GM12878 (cell line): ENCODE measurements around the gene HTR3E. TPM values are rescaled to one million over a fixed set of nuclear protein-coding genes. Genes with fewer than 3 reads are reported as not detected.

Experiments
- ATAC-seq: fragments of 200-7000 bp; cut with Tn5 transposase; 3 replicates; pipeline ENCODE4 v1.9.1; 2020; ENCODE audit warnings: mild to moderate bottlenecking, moderate library complexity
- Bru-seq: library from RNA; stranded (reverse); fragments of 400-500 nt; gene quantifications from one replicate; lab custom pipeline; 2021; lab: Mats Ljungman, UMichigan
- BruChase-seq, 2 experiments: library from RNA; stranded (reverse); fragments of 400-500 nt; gene quantifications; one replicate each; lab custom pipeline; 2021; lab: Mats Ljungman, UMichigan
- BruUV-seq: library from RNA; stranded (reverse); fragments of 400-500 nt; replicated peaks from 2 replicates; lab custom pipeline; 2021; lab: Mats Ljungman, UMichigan
- CTCF ChIA-PET: fragments of 300-600 bp; sonication (Branson Sonifier 250); formaldehyde crosslinking; extraction: SDS; loops from one replicate; lab custom pipeline; 2021; ENCODE audit warnings: inconsistent platforms; lab: Yijun Ruan, JAX
- POLR2A ChIA-PET: fragments of 350-600 bp; formaldehyde crosslinking; extraction: SDS; loops from one replicate; lab custom pipeline; 2021; ENCODE audit warnings: inconsistent platforms; lab: Charles Lee
- RAD21 ChIA-PET: fragments of 300-600 bp; sonication (Branson Sonifier 250); formaldehyde crosslinking; loops from one replicate; lab custom pipeline; 2023; ENCODE audit warnings: antibody characterized with exemption; ENCODE audit not compliant: unreplicated experiment; lab: Charles Lee
- SMC1A ChIA-PET: fragments of 300-600 bp; sonication (Branson Sonifier 250); formaldehyde crosslinking; loops from one replicate; lab custom pipeline; 2023; ENCODE audit not compliant: unreplicated experiment, uncharacterized antibody; lab: Charles Lee
- DNase-seq: peaks from one replicate; pipeline ENCODE4 v3.0.0-alpha.2; 2011; ENCODE audit warnings: low read depth, low spot score
- FAIRE-seq: peaks from 3 replicates; lab custom pipeline; 2011; peaks lifted over from hg19 to GRCh38; lab: Jason Lieb, UNC
- H2AFZ ChIP-seq: 2 replicates; pipeline ENCODE4 v1.6.0; 2011; ENCODE audit warnings: low read depth, low read length, control low read depth; ENCODE audit not compliant: control insufficient read depth
- H3K27ac ChIP-seq: 2 replicates; pipeline ENCODE4 v1.5.1; 2011; ENCODE audit warnings: control low read depth; ENCODE audit not compliant: control insufficient read depth, insufficient read depth
- H3K27me3 ChIP-seq, 2 experiments: replicated peaks in 1 of 2; 2 replicates each; pipeline versions ENCODE4 v1.6.0 to v1.6.1; 2011; ENCODE audit warnings: low read length in 1 of 2; ENCODE audit not compliant: control insufficient read depth in 2 of 2, insufficient read depth in 2 of 2
- H3K36me3 ChIP-seq, 2 experiments: 2 replicates each; pipeline ENCODE4 v1.5.1; 2011; ENCODE audit warnings: low read length in 1 of 2; ENCODE audit not compliant: control insufficient read depth in 2 of 2, insufficient read depth in 2 of 2
- H3K4me1 ChIP-seq: 2 replicates; pipeline ENCODE4 v1.6.1; 2011; ENCODE audit warnings: mild to moderate bottlenecking, low read length, moderate library complexity, mixed read lengths; ENCODE audit not compliant: control insufficient read depth, insufficient read depth
- H3K4me2 ChIP-seq: 2 replicates; pipeline ENCODE4 v1.6.0; 2011; ENCODE audit warnings: control low read depth; ENCODE audit not compliant: control insufficient read depth, insufficient read depth
- H3K4me3 ChIP-seq: fragments of 200-600 bp; sonication (generic); 2 replicates; pipeline ENCODE4 v1.5.1; 2016
- H3K79me2 ChIP-seq: 2 replicates; pipeline ENCODE4 v1.6.0; 2011; ENCODE audit warnings: low read length; ENCODE audit not compliant: control insufficient read depth, insufficient read depth
- H3K9ac ChIP-seq: 2 replicates; pipeline ENCODE4 v1.8.0; 2011; ENCODE audit warnings: low read length, control low read depth, mixed read lengths; ENCODE audit not compliant: control insufficient read depth, insufficient read depth
- H3K9me3 ChIP-seq: replicated peaks from 3 replicates; pipeline ENCODE4 v1.5.1; 2011; ENCODE audit warnings: mild to moderate bottlenecking, low read length; ENCODE audit not compliant: control insufficient read depth, insufficient read depth
- H4K20me1 ChIP-seq: 2 replicates; pipeline ENCODE4 v1.6.0; 2011; ENCODE audit not compliant: control insufficient read depth, insufficient read depth
- PAX8 ChIP-seq: fragments of 450-650 bp; IDR thresholded peaks from 2 replicates; pipeline ENCODE4 v1.6.1; 2017; ENCODE audit warnings: mild to moderate bottlenecking, moderate library complexity
- RCOR1 ChIP-seq: conservative IDR thresholded peaks from 2 replicates; pipeline ENCODE4 v1.6.1; 2012; ENCODE audit warnings: low read depth, low read length, improper control_type of control experiment
- SMC3 ChIP-seq: IDR thresholded peaks from 2 replicates; pipeline ENCODE4 v1.6.1; 2011; ENCODE audit warnings: low read length, improper control_type of control experiment, borderline replicate concordance
- SPI1 ChIP-seq: IDR thresholded peaks from 2 replicates; pipeline ENCODE4 v1.6.1; 2011; ENCODE audit warnings: low read depth, mild to moderate bottlenecking, low read length, moderate library complexity, borderline replicate concordance; ENCODE audit not compliant: insufficient read depth
- WGBS: methylation state at CpG from one replicate; pipeline ENCODE4 v1.1.6; 2016; ENCODE audit warnings: low lambda C conversion rate; ENCODE audit not compliant: insufficient replicate concordance, insufficient coverage; ENCODE audit errors: missing lambda C conversion rate; 5-methylcytosine and 5-hydroxymethylcytosine counted together
- in situ Hi-C: fragments of 300-500 bp; cut with MboI; formaldehyde crosslinking; loops from 9 replicates; pipeline ENCODE4 v1.14.3; 2018; ENCODE audit warnings: mixed read lengths
- intact Hi-C: fragments of 100-400 bp; cut with micrococcal nuclease; formaldehyde crosslinking; loops from one replicate; pipeline ENCODE4 v1.14.2; 2022; ENCODE audit not compliant: unreplicated experiment
- long read RNA-seq, 2 experiments: library from polyadenylated mRNA; unstranded; transcript quantifications; one replicate each; pipeline ENCODE4 v2.0.0, GENCODE V29; 2019 to 2020
- polyA minus RNA-seq, 3 experiments: library from RNA; depleted of rRNA, polyadenylated mRNA; stranded (reverse); fragments of >200 nt; gene quantifications; 2 replicates each; pipeline ENCODE4 v1.2.3, GENCODE V29; 2011
- polyA plus RNA-seq, 11 experiments: library from polyadenylated mRNA; depleted of rRNA in 4 of 11; unstranded in 6 of 11; stranded (reverse) in 5 of 11; fragments of >200 nt; fragmentation: Nextera tagmentation in 4 of 11; fragmentation: Illumina TruSeq in 1 of 11; extraction: Ambion mirVana in 4 of 11; extraction: Trizol in 1 of 11; gene quantifications; 1 replicate in 1 of 11; 2 replicates in 10 of 11; pipeline versions ENCODE4 v1.2.1 to v1.2.3, GENCODE V29; 2011 to 2016; ENCODE audit warnings: inconsistent platforms in 2 of 11, missing spikeins in 2 of 11, low read depth in 1 of 11
- total RNA-seq, 4 experiments: library from RNA; depleted of rRNA in 3 of 4; stranded (reverse); fragments of >200 nt in 3 of 4; fragmentation: Illumina TruSeq in 1 of 4; extraction: Trizol in 1 of 4; gene quantifications; 2 replicates each; pipeline versions ENCODE4 v1.2.1 to v1.2.3, GENCODE V29; 2013 to 2021

Gene HTR3E, protein sequence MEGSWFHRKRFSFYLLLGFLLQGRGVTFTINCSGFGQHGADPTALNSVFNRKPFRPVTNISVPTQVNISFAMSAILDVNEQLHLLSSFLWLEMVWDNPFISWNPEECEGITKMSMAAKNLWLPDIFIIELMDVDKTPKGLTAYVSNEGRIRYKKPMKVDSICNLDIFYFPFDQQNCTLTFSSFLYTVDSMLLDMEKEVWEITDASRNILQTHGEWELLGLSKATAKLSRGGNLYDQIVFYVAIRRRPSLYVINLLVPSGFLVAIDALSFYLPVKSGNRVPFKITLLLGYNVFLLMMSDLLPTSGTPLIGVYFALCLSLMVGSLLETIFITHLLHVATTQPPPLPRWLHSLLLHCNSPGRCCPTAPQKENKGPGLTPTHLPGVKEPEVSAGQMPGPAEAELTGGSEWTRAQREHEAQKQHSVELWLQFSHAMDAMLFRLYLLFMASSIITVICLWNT
- not detected in 2 replicates for total RNA-seq (2013; cell fraction: nucleolus; rRNA removed)
- total RNA-seq (2014; rRNA removed) (not detected in 2 replicates), total RNA-seq (2014; rRNA removed; fragmentation: Illumina TruSeq; extraction: Trizol) (not detected in 2 replicates), total RNA-seq (2021) (not detected in 2 replicates), polyA plus RNA-seq (2011; rRNA removed) (not detected in 2 replicates), polyA plus RNA-seq (2014; fragmentation: Illumina TruSeq; extraction: Trizol) (not detected in 2 replicates), polyA plus RNA-seq (2014; fragmentation: Nextera tagmentation; extraction: Ambion mirVana) (not detected), polyA plus RNA-seq (2014; rRNA removed) (not detected in 2 replicates), polyA plus RNA-seq (2016; fragmentation: Nextera tagmentation; extraction: Ambion mirVana) (not detected), polyA minus RNA-seq (2011; rRNA and poly(A)+ RNA removed) (not detected in 2 replicates), Bru-seq, nascent RNA (not detected), BruChase-seq, experiment 1, labeled RNA remaining after a 6-hour chase (not detected), BruChase-seq, experiment 2, labeled RNA remaining after a 2-hour chase (not detected)
- not detected for polyA plus RNA-seq (2011; ENCODE audit: low read depth)
- polyA plus RNA-seq (2011; cell fraction: cytosol; rRNA removed) = not detected in 2 replicates
- polyA plus RNA-seq (2011; cell fraction: nucleus; rRNA removed) = not detected in 2 replicates
- not detected in 2 replicates for polyA plus RNA-seq (2012)
- not detected in 2 replicates for polyA minus RNA-seq (2011; cell fraction: cytosol; rRNA and poly(A)+ RNA removed)
- not detected in 2 replicates for polyA minus RNA-seq (2011; cell fraction: nucleus; rRNA and poly(A)+ RNA removed)
- long read RNA-seq, experiment 1 = 0 reads
- long read RNA-seq, experiment 2 = 0 reads

DNA sequence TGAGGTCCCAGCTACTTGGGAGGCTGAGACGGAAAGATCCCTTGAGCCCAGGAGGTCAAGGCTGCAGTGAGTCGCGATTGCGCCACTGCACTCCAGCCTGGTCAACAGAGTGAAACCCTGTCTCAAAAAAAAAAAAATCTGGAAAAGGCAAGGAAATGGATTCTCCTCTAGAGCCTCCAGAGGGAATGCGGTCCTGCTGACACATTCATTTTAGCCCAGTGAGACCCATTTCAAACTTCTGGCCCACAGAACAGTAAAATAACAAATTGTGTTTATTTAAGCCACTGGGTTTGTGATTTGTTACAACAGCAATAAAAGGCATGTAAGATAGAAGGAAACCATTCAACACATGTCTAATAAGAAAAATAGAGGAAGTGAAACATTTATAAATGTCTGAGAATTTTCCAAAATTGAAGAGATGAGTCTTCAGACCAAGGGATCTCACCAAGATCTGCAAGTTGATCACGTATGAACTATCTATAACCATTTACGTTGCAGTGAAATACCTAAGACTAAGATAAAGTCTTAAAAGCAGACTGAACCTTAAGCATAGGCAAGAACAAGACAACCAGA lies at the start of gene HTR3E:
Gene HTR3E (plus strand): TSS at position 254 of the 573 bp plus-strand sequence. CDS start 466 bp downstream, outside the sequence.
- Histone ChIP-seq H3K9me3 (no peaks in the 10 kb centered on the region; the same call in 2 of the 3 replicates), H3K4me3 (no peak within 1 kb of the TSS), H3K27ac (no peak within 1 kb of the TSS), H3K36me3 (no peaks in the 10 kb centered on the region), H3K4me2 (no peak within 1 kb of the TSS), H3K27me3 (no peaks in the 10 kb centered on the region), H2AFZ (no peak within 1 kb of the TSS), H3K4me1 (no peaks in the 10 kb centered on the region), H3K79me2 (no peaks in the 10 kb centered on the region), H3K9ac (no peak within 1 kb of the TSS), H4K20me1 (no peaks in the 10 kb centered on the region)
- DNase-seq = no peak
- in situ Hi-C loops = no loop called here
- WGBS = 64% methylated on average over 7 of the region's 7 CpGs
- FAIRE-seq = peak; percentile 41
- CTCF ChIA-PET = no interaction called here
- no TSS peak for BruUV-seq
- intact Hi-C loops = no loop called here
- RAD21 ChIA-PET = no interaction called here
- TF ChIP-seq SMC3 (no peak), RCOR1 (no peak), SPI1 (peak; percentile 69; the same call in 1 of the 2 replicates), PAX8 (no peak)
- POLR2A ChIA-PET = no interaction called here
- ATAC-seq = no peak; the same call in 2 of the 3 replicates
- SMC1A ChIA-PET = no interaction called here
